ENCODE results near the gene MVK.
A peak's percentile ranks its signal among the peaks of the same experiment; 100 is the strongest.

The MVK gene

DNA sequence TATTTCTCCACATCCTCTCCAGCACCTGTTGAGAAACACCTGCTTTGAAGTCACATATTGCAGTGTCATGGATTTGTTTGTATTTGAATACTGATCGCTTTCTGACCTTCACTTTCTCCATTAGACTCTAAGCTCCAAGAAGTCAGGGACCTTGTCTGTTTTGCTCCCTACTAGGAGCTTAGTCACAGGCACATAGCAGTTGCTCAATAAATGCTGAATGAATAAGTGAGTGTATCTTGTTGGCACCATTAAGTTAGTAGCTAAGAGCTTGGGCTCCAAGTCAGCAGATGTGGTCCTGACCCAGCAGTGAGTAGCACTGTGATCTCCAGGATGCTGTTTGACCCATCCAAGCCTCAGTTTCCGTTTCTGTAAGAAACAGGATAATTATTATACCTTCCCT lies 10.1 kb downstream of the MVK start:
- H3K36me3 Mint-ChIP-seq (ENCODE audit: low read depth), result peaks cover 74% of the 10 kb centered on the region
- H3K4me3 Mint-ChIP-seq, result no peak overlapping the region
- H3K27ac Mint-ChIP-seq, result no peak overlapping the region
- no peaks in the 10 kb centered on the region for H3K9me3 Mint-ChIP-seq
- no peaks in the 10 kb centered on the region for H3K4me1 Mint-ChIP-seq (ENCODE audit: low read depth)
- no peaks in the 10 kb centered on the region for H3K27me3 Mint-ChIP-seq
- DNase-seq, result no peak

DNA sequence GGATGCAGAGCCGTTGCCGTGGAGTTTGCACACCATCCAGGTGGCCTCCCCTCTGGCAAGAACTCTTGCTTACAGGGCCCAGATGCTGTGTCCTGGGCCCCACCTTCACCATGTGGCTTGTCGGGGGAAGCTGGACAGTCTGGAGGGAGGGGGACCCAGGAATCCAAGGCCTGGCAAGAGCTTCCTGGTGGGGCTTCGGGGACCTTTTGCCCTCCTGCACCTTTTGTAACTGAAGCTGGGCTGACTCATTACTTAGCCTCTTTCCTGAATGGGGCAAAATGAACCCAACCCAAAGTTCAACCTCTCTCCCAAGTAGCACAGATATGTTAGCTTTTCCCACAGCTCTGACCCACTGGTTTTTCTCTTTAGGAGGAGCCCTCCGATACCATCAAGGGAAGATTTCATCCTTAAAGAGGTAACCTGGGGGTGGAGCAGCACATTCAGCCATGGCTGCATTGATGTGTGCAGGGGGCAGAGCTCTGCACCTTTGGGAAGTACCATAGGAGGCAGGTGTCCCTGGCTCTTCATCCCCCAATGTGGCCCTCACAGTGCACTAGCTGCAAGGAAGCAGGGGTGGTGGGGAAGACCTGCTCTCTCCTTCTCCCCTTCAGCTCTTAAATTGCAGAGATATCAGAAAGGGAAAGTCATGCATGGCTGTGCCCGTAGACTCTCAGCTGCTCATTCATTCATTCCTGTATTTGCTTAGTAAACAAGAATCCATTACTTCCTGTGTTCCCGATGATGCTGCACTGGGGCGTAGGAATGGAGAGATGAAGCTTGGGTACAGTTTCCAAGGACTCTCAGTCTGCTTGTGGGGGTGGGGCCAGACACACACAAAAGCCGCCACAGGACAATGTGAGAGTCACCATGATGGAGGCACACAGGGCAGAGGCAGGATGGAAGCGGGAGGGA lies 13.0 kb downstream of the MVK start:
- DNase-seq, result no peak
- no peak overlapping the region for H3K4me3 Mint-ChIP-seq
- no peaks in the 10 kb centered on the region for H3K4me1 Mint-ChIP-seq (ENCODE audit: low read depth)
- no peaks in the 10 kb centered on the region for H3K27me3 Mint-ChIP-seq
- peaks cover 63% of the 10 kb centered on the region for H3K36me3 Mint-ChIP-seq (ENCODE audit: low read depth)
- no peaks in the 10 kb centered on the region for H3K9me3 Mint-ChIP-seq
- no peak overlapping the region for H3K27ac Mint-ChIP-seq

DNA sequence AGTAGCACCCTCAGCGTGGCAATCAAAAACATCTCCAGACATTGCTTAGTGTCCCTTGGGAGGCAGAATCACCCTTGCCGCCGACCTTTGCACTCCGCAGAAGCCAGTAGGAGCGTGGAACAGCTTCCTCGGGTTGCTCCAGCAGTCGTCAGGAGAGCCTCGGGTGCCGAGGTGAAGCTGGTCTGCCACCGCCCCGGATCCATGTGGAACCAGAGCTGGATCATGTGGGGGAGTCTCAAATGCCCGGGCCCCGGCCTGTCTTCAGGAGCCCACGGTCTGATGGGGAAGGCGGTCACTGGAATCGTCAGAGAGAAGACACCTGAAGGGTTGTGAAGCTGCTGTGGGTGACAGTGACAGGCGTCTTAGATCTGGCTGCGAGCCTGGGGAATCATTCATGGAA lies 14.3 kb downstream of the MVK start:
- Mint-ChIP-seq H3K4me1 (ENCODE audit: low read depth) (no peaks in the 10 kb centered on the region), H3K36me3 (ENCODE audit: low read depth) (peaks cover 60% of the 10 kb centered on the region), H3K27me3 (no peaks in the 10 kb centered on the region), H3K4me3 (no peak overlapping the region), H3K27ac (peak overlapping the region; percentile 14), H3K9me3 (no peaks in the 10 kb centered on the region)
- DNase-seq, result no peak

DNA sequence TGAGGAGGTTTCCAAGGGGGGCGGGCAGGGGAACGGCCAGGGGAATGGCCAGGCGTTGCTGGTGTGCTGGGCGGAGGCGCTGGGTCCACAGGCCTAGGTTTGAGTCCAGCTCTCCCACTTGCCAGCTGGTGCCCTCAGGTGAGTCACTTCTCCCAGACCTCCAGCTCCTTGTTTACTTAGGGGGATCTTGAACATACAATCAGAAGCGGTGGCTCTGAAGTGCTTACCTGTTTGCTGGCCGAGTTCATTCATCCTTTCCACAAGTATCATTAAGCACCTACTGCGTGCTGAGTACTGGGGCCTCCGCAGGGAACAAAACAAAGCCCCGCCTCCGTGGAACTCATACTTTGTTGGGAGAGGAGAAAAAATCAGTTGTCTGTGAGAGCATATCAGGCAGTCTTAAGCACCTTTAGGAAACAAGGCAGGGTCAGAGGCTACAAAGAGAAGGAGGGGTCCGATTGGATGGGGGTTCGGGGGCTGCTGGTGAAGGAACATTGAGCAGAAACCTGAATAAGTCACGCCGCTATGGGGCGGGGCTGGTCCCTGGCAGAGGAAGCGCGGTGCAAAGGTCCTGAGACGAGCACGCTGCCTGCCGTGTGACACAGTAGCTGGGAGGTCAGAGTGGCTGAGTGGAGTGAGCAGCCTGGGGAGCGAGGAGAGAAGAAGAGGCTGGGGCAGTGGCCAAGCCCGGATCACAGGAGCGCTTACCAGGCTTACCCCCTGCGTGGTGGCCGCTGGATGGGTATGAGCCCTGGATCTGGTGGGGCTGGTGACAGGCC lies 15.1 kb downstream of the MVK start:
- peaks cover 1% of the 10 kb centered on the region for H3K4me1 Mint-ChIP-seq (ENCODE audit: low read depth)
- peaks cover 63% of the 10 kb centered on the region for H3K36me3 Mint-ChIP-seq (ENCODE audit: low read depth)
- no peaks in the 10 kb centered on the region for H3K27me3 Mint-ChIP-seq
- H3K27ac Mint-ChIP-seq, result no peak overlapping the region
- H3K9me3 Mint-ChIP-seq, result no peaks in the 10 kb centered on the region
- no peak for DNase-seq
- H3K4me3 Mint-ChIP-seq, result no peak overlapping the region

DNA sequence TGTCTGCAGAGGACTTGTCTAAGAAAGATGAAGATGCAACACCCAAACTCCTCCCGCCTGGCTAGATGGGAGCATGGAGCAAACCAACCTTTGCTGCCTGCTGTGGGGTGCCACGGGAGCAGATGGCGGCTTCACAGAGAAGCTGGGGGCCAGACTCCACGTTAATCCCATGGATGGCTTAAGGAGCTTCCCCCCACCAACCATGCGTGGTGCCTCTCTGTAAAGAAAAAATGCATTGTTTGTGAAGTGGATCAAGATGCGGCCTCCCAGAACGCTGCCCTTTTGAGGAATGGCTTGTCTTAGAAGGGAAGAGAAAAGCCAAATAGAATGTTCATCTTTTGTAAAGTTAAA lies 15.6 kb downstream of the MVK start:
- Mint-ChIP-seq H3K36me3 (ENCODE audit: low read depth) (peaks cover 63% of the 10 kb centered on the region), H3K4me3 (no peak overlapping the region), H3K27ac (no peak overlapping the region), H3K27me3 (no peaks in the 10 kb centered on the region), H3K4me1 (ENCODE audit: low read depth) (peaks cover 2% of the 10 kb centered on the region), H3K9me3 (no peaks in the 10 kb centered on the region)
- no peak for DNase-seq

DNA sequence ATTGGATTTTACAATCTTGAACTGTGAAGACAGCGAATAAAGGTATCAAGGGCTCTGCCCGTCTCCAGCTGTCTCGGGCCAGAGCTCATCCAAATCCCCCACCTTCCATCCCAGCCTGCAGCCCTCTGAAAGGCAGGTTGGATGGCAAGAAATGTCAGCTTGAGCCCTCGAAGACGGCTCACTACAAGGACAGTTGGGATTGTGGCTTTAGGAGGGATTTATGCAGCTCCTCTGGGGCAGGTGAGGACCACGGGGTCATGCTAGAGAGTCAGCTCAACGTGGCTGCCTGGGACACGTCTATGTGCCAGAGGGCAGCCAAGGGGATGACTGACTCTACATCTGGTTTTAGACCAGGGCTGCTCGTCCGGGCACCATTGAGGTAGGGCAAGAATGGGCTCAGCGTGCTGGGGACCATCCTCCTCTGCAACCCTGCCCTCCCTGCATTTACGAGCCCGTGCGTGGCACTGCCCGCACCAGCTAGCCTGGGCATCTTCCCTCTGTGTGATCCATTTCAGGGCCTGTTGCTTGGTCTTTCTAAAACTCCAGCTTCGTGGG lies 16.2 kb downstream of the MVK start:
- H3K4me1 Mint-ChIP-seq (ENCODE audit: low read depth), result peaks cover 8% of the 10 kb centered on the region
- H3K27ac Mint-ChIP-seq, result no peak overlapping the region

DNA sequence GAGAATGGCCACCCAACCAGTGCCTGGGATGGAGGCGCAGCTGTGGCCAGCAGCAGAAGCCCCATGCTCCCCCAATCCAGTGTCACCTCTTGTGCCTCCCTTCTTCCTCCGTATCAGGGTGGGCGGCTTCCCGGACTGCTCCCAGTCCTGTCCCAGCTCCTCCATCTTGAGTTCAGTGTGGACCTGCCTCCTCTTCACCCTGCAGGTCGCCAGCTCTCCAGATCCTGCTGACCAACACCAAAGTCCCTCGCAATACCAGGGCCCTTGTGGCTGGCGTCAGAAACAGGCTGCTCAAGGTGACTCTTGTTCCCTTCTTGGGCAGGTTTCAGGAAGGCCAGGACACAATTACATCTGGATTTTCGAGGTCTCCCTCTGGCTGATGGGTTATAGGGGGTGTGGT lies 17.0 kb downstream of the MVK start:
- Mint-ChIP-seq H3K4me1 (ENCODE audit: low read depth) (peaks cover 16% of the 10 kb centered on the region), H3K9me3 (no peaks in the 10 kb centered on the region), H3K27ac (no peak overlapping the region), H3K27me3 (no peaks in the 10 kb centered on the region), H3K36me3 (ENCODE audit: low read depth) (peaks cover 64% of the 10 kb centered on the region), H3K4me3 (no peak overlapping the region)
- no peak for DNase-seq

More for the DNA sequence above, 16.2 kb downstream of the MVK start:
- Mint-ChIP-seq H3K27me3 (no peaks in the 10 kb centered on the region), H3K36me3 (ENCODE audit: low read depth) (peaks cover 67% of the 10 kb centered on the region), H3K9me3 (no peaks in the 10 kb centered on the region), H3K4me3 (no peak overlapping the region)
- DNase-seq, result no peak

DNA sequence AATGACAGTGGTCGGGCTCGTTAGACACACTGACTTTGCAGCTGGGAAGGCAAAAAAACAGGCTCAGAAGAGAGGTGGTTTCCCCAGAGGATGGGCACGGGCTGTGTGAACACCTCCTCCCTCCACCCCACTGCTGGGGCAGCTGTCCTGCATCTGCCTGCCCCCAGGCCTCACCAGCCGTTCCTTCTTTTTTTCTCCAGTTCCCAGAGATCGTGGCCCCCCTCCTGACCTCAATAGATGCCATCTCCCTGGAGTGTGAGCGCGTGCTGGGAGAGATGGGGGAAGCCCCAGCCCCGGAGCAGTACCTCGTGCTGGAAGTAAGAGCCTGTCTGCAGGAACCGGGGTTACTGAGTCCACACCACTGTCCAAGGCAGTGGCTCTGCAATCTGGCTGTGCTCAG lies 17.4 kb downstream of the MVK start:
- Mint-ChIP-seq H3K27ac (no peak overlapping the region), H3K9me3 (no peaks in the 10 kb centered on the region), H3K4me1 (ENCODE audit: low read depth) (peaks cover 18% of the 10 kb centered on the region), H3K27me3 (no peaks in the 10 kb centered on the region), H3K36me3 (ENCODE audit: low read depth) (peaks cover 64% of the 10 kb centered on the region), H3K4me3 (no peak overlapping the region)
- no peak for DNase-seq

DNA sequence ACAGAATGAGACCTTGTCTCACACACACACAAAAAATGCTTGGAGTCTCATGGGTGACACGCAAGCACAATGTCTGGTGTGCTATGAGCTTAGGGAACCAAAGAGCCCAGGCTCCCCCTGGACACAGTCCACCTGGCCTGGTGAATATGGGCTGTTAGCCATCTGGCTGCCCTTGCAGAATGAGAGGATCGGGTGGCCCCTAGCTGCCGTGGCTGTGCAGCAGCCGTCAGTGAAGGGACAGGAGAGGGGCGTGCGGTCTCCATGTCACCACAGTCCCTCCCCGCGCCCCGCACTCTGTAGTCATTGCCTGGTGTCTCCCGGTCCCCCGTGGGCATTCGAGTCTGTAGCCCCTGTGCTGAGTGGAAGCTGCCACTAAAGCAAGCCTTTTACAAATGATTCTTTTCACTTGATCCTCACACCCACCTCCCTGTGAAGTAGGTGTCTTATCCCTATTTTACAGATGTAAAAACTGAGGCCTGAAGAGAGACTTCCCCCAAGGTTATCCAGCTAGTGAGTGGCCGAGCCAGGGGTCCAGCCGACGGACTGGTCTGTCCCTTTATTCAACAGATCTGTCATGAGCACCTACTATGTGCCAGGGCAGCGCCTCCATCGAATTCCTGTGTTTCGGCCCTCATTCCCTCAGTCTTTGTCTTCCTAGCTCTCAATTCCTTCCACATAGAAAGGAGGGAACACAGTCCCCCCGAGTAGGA lies 18.8 kb downstream of the MVK start:
- Mint-ChIP-seq H3K9me3 (no peaks in the 10 kb centered on the region), H3K27me3 (no peaks in the 10 kb centered on the region), H3K4me1 (ENCODE audit: low read depth) (peaks cover 22% of the 10 kb centered on the region), H3K4me3 (no peak overlapping the region), H3K27ac (no peak overlapping the region), H3K36me3 (ENCODE audit: low read depth) (peaks cover 56% of the 10 kb centered on the region)
- DNase-seq, result no peak

DNA sequence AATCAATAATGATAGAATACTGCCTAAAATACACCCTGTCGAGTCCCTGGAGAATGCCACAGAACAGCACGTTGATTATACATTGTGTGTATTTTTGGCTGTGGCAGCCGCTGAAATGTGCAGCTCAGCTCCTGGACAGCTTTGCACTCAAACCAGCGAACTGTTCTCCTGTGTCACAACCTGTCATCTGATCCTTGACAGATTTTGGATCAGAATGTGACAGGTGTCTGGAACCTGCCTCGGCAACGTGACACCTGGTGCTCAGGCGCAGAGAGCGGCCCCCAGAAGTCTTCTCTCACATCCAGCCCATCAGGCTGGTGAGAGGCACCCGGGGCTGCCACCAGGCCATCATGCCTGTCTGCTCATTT lies 19.3 kb downstream of the MVK start:
- no peak for DNase-seq
- no peak overlapping the region for H3K27ac Mint-ChIP-seq
- no peaks in the 10 kb centered on the region for H3K27me3 Mint-ChIP-seq
- peaks cover 26% of the 10 kb centered on the region for H3K4me1 Mint-ChIP-seq (ENCODE audit: low read depth)
- no peak overlapping the region for H3K4me3 Mint-ChIP-seq
- H3K9me3 Mint-ChIP-seq, result no peaks in the 10 kb centered on the region
- H3K36me3 Mint-ChIP-seq (ENCODE audit: low read depth), result peaks cover 51% of the 10 kb centered on the region

DNA sequence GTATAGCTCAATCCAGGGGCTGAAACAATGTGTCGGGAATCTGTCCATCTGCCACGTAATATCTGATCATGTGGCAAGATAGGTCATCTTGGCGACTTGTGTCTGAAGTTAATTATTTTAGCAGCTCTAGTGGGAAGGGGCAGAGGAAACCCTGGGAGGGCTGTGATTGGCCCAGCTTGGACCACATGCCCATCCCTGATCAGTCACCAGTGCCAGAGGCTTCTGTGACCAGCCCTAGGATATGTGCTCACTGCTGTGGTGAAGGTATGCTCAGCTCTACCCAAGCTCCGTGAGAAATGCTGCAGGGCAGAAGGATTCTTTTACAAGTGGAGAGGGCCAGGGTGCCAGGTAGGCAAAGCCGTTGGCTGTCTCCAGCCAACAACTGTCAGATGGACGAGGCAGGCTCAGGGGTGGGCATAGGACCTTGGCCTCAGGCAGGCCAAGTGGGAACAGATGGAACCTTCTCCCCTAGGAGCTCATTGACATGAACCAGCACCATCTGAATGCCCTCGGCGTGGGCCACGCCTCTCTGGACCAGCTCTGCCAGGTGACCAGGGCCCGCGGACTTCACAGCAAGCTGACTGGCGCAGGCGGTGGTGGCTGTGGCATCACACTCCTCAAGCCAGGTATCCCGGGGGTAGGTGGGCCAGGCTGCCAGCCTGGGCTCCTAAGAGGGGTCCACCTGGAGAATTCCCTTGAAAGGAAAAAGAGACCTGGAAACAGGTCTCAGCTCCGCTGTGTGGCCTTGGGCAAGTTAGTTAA lies 21.1 kb downstream of the MVK start:
- Mint-ChIP-seq H3K27me3 (no peaks in the 10 kb centered on the region), H3K27ac (no peak overlapping the region), H3K4me1 (ENCODE audit: low read depth) (peaks cover 28% of the 10 kb centered on the region), H3K4me3 (no peak overlapping the region), H3K9me3 (no peaks in the 10 kb centered on the region), H3K36me3 (ENCODE audit: low read depth) (peaks cover 36% of the 10 kb centered on the region)
- DNase-seq, result no peak

DNA sequence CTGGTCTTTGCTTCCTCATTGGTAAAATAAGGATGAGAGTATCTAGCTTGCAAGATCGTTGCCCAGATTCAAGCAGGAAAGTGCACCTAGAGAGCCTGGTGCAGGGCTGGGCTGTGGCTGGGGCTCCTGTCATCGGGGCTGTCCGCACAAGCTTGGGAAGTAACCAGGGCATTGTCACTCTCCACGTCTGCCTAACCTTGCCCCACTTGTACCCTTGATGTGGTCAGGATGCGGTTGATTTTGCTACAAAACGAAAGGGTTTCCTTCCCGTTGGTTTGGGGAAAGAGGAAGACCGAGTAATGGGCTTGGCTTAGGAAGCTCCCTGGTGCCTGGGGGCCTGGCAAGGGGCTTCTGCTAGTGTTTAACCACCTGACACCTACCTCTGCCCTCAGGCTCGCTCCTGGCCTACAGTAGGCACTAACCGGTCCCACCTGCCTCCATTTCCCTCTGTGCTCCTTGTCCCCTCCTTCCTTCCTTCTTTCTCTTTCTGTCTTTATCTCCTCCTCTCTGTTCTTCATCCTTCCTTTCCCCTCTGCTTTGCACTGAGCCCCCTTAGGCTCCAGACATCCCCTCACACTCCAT lies 21.8 kb downstream of the MVK start:
- Mint-ChIP-seq H3K9me3 (no peaks in the 10 kb centered on the region), H3K27me3 (no peaks in the 10 kb centered on the region), H3K4me3 (no peak overlapping the region), H3K36me3 (ENCODE audit: low read depth) (peaks cover 33% of the 10 kb centered on the region), H3K27ac (no peak overlapping the region), H3K4me1 (ENCODE audit: low read depth) (peaks cover 28% of the 10 kb centered on the region)
- no peak for DNase-seq

DNA sequence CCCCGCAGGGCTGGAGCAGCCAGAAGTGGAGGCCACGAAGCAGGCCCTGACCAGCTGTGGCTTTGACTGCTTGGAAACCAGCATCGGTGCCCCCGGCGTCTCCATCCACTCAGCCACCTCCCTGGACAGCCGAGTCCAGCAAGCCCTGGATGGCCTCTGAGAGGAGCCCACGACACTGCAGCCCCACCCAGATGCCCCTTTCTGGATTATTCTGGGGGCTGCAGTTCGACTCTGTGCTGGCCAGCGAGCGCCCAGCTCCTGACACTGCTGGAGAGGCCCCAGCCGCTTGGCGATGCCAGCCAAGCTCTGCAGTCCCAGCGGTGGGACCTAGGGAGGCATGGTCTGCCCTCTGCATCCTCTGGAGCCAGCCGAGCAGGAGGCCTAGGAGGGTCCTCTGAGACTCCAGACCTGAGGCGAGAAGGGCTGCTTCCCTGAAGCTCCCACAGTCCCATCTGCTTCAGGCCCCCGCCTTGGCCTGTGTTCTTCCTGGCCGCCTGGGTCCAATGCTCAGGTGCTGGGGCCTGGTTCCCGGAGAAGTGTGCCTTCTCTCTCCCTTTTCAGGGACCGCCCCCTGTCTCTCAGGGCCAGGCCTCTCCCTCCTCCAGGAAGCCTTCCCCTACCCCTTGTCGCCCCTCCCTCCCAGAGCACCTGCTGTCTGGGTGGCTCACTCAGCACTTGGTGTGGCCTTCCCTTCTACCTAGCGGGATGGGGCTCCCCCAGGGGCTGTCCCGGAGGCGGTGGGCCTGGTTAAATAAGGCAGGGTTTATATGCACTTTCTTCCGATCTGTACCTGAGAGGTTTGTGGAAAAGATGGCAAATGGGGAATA lies 23.0 kb downstream of the MVK start:
- peaks cover 27% of the 10 kb centered on the region for H3K36me3 Mint-ChIP-seq (ENCODE audit: low read depth)
- DNase-seq, result no peak
- peaks cover 28% of the 10 kb centered on the region for H3K4me1 Mint-ChIP-seq (ENCODE audit: low read depth)
- no peak overlapping the region for H3K4me3 Mint-ChIP-seq
- H3K27me3 Mint-ChIP-seq, result no peaks in the 10 kb centered on the region
- no peaks in the 10 kb centered on the region for H3K9me3 Mint-ChIP-seq
- no peak overlapping the region for H3K27ac Mint-ChIP-seq
